CD14-positive monocyte (primary cell): Measurements from ENCODE around the gene SETD3. TPM values are rescaled to one million over a fixed set of nuclear protein-coding genes. Genes with fewer than 3 reads are reported as not detected.

Experiments
- DNase-seq, 3 donors: peaks; one replicate each; pipeline ENCODE4 v3.0.0-alpha.2; 2011 to 2022
- H2AFZ ChIP-seq: 2 replicates; pipeline ENCODE4 v1.6.0; 2012; ENCODE audit warnings: mild to moderate bottlenecking, low read depth, low read length, inconsistent platforms; ENCODE audit not compliant: insufficient read depth, poor library complexity, severe bottlenecking
- H3K27ac ChIP-seq, 2 donors: 1 replicate in 1 of 2; 2 replicates in 1 of 2; pipeline ENCODE4 v1.5.1; 2012 to 2013; ENCODE audit warnings: low read length in 2 of 2, control low read depth in 1 of 2, inconsistent platforms in 1 of 2, low read depth in 1 of 2, mild to moderate bottlenecking in 1 of 2
- H3K27me3 ChIP-seq, 2 donors: one replicate each; pipeline versions ENCODE4 v1.6.0 to v1.6.1; 2011 to 2013; ENCODE audit warnings: low read length in 2 of 2; ENCODE audit not compliant: control insufficient read depth in 2 of 2, insufficient read depth in 2 of 2
- H3K36me3 ChIP-seq, 2 donors: replicated peaks in 1 of 2; 1 replicate in 1 of 2; 2 replicates in 1 of 2; pipeline versions ENCODE4 v1.5.1 to v1.6.1; 2012 to 2013; ENCODE audit warnings: low read length in 2 of 2, control low read depth in 1 of 2, inconsistent platforms in 1 of 2, mild to moderate bottlenecking in 1 of 2; ENCODE audit not compliant: insufficient read depth in 2 of 2, control insufficient read depth in 1 of 2
- H3K4me1 ChIP-seq, 2 donors: 1 replicate in 1 of 2; 2 replicates in 1 of 2; pipeline versions ENCODE4 v1.5.1 to v1.6.1; 2012 to 2013; ENCODE audit warnings: low read length in 2 of 2, control low read depth in 1 of 2, inconsistent platforms in 1 of 2, mild to moderate bottlenecking in 1 of 2, moderate library complexity in 1 of 2; ENCODE audit not compliant: insufficient read depth in 2 of 2, control insufficient read depth in 1 of 2
- H3K4me2 ChIP-seq: replicated peaks from 2 replicates; pipeline ENCODE3; 2012; ENCODE audit warnings: low read length, moderate library complexity, mild to moderate bottlenecking; ENCODE audit not compliant: poor library complexity, severe bottlenecking; ENCODE audit errors: extremely low read depth
- H3K4me3 ChIP-seq, 3 experiments: fragments of 200-600 bp in 1 of 3; sonication (generic) in 1 of 3; replicated peaks in 1 of 3; 1 replicate in 2 of 3; 2 replicates in 1 of 3; pipeline ENCODE4 v1.5.1; 2011 to 2013; ENCODE audit warnings: low read length in 3 of 3, mild to moderate bottlenecking in 3 of 3, control low read depth in 2 of 3, low read depth in 2 of 3, inconsistent platforms in 1 of 3, moderate library complexity in 1 of 3
- H3K79me2 ChIP-seq: 2 replicates; pipeline ENCODE4 v1.6.0; 2012; ENCODE audit warnings: mild to moderate bottlenecking, control low read depth, inconsistent platforms, low read length, moderate library complexity; ENCODE audit not compliant: insufficient read depth
- H3K9ac ChIP-seq: 2 replicates; pipeline ENCODE4 v1.6.0; 2017; ENCODE audit warnings: low read length, mild to moderate bottlenecking; ENCODE audit not compliant: insufficient read depth, poor library complexity, severe bottlenecking
- H3K9me3 ChIP-seq, 2 donors: replicated peaks in 1 of 2; 1 replicate in 1 of 2; 2 replicates in 1 of 2; pipeline versions ENCODE4 v1.5.1 to v1.6.1; 2012 to 2013; ENCODE audit warnings: low read length in 2 of 2, control low read depth in 1 of 2; ENCODE audit not compliant: control insufficient read depth in 1 of 2, insufficient read depth in 1 of 2
- H4K20me1 ChIP-seq: 2 replicates; pipeline ENCODE4 v1.6.0; 2012; ENCODE audit warnings: mild to moderate bottlenecking, low read length, control low read depth, moderate library complexity; ENCODE audit not compliant: insufficient read depth
- H3K27ac Mint-ChIP-seq, 7 donors: one replicate each; pipeline ENCODE4 v1.8.0; 2020; ENCODE audit warnings: mild to moderate bottlenecking in 7 of 7, mixed read lengths in 7 of 7, moderate library complexity in 6 of 7, inconsistent platforms in 2 of 7
- H3K27me3 Mint-ChIP-seq, 3 donors: one replicate each; pipeline ENCODE4 v1.8.0; 2021 to 2022; ENCODE audit warnings: low read depth in 3 of 3, mild to moderate bottlenecking in 3 of 3, mixed read lengths in 3 of 3, moderate library complexity in 3 of 3, inconsistent platforms in 1 of 3
- H3K36me3 Mint-ChIP-seq, 2 donors: one replicate each; pipeline ENCODE4 v1.8.0; 2020; ENCODE audit warnings: mixed read lengths in 2 of 2, inconsistent platforms in 1 of 2, mild to moderate bottlenecking in 1 of 2
- H3K4me1 Mint-ChIP-seq: one replicate; pipeline ENCODE4 v1.8.0; 2020; ENCODE audit warnings: mild to moderate bottlenecking, mixed read lengths
- H3K4me3 Mint-ChIP-seq, 2 donors: one replicate each; pipeline ENCODE4 v1.8.0; 2020; ENCODE audit warnings: mild to moderate bottlenecking in 2 of 2, mixed read lengths in 2 of 2, moderate library complexity in 1 of 2
- H3K9me3 Mint-ChIP-seq, 7 donors: one replicate each; pipeline ENCODE4 v1.8.0; 2020 to 2022; ENCODE audit warnings: mixed read lengths in 7 of 7, mild to moderate bottlenecking in 6 of 7, moderate library complexity in 6 of 7, inconsistent platforms in 2 of 7
- CTCF ChIP-seq: fragments of 200-600 bp; IDR thresholded peaks from one replicate; pipeline ENCODE4 v1.8.0; 2022; ENCODE audit warnings: antibody characterized with exemption, mild to moderate bottlenecking
- WGBS: methylation state at CpG from one replicate; pipeline ENCODE4 v1.1.5; 2013; ENCODE audit warnings: missing lambda C conversion rate; ENCODE audit not compliant: insufficient coverage; 5-methylcytosine and 5-hydroxymethylcytosine counted together
- intact Hi-C, 2 donors: fragments of 100-400 bp; cut with micrococcal nuclease; formaldehyde crosslinking; loops; one replicate each; pipeline versions ENCODE4 v1.15.0 to v1.15.1; 2023
- polyA plus RNA-seq, 3 donors: library from polyadenylated mRNA; depleted of rRNA in 1 of 3; unstranded in 2 of 3; stranded (reverse) in 1 of 3; fragments of 300-500 nt in 2 of 3; fragments of >200 nt in 1 of 3; fragmentation: Illumina TruSeq in 2 of 3; gene quantifications; 1 replicate in 2 of 3; 2 replicates in 1 of 3; pipeline ENCODE4 v1.2.3, GENCODE V29; 2012 to 2021

The SETD3 gene
- polyA plus RNA-seq, 3 donors = 22.9 to 39.5 (median 38.7) TPM

DNA sequence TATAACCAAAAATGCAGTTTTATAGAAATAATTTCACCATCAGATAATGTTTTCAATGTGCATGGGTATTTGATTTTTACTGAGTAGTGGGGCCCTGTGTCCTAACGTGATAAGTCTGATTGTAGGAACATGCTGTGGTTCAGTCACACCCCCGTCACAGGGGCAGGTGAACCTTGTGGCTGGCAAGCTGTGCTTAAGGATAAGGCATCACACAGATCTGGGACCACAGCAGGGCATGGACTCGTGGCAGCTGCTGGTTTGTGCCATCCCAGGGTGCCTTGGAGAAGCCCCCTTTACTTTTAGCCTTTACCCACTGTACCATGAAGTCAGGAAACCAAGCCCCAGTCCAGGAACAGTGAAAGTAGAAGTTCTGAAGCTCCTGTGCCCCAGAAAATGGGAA is 17.2 kb upstream of the SETD3 start:
- DNase-seq = no peak
- no peaks in the 10 kb centered on the region for H3K9me3 Mint-ChIP-seq

DNA sequence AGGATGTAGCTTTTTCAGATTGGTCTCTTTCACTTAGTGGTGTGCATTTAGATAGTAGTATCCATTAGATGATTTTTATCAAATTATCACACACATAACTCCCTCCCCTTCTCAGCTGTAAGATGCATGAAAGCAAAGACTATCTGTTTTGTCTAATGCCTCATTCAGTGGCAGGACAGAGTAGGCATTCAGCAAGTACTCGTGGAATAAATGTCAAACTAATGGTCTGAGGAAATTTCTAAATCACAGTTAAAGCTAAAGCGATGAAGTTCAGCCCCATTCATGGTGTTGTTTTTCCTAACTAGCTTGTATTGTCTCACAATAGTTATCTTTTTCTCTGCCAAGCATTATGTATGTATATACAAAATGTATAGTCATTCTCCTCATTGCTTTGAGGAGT is 16.7 kb upstream of the SETD3 start:
- H2AFZ ChIP-seq = no peak overlapping the region
- H3K4me1 ChIP-seq = no peaks in the 10 kb centered on the region
- H3K9me3 Mint-ChIP-seq = no peaks in the 10 kb centered on the region
- no peak for DNase-seq
- H3K36me3 ChIP-seq = peaks cover 96 to 99% of the 10 kb centered on the region in 2 donors
- no peak overlapping the region for H3K4me3 ChIP-seq
- no peaks in the 10 kb centered on the region for H3K27me3 ChIP-seq
- no CpG with 5 or more reads among the region's 2 CpGs for WGBS
- peaks cover 63% of the 10 kb centered on the region for H4K20me1 ChIP-seq
- intact Hi-C loops = no loop called here
- no peaks in the 10 kb centered on the region for H3K4me1 Mint-ChIP-seq
- peaks cover 88 to 92% of the 10 kb centered on the region in 2 donors for H3K36me3 Mint-ChIP-seq
- no peak overlapping the region for H3K27ac ChIP-seq
- peaks cover 15% of the 10 kb centered on the region for H3K79me2 ChIP-seq
- no peaks in the 10 kb centered on the region for H3K27me3 Mint-ChIP-seq
- no peak for TF ChIP-seq CTCF
- H3K4me3 Mint-ChIP-seq = no peak overlapping the region
- no peak overlapping the region for H3K9ac ChIP-seq
- no peaks in the 10 kb centered on the region for H3K9me3 ChIP-seq
- no peak overlapping the region for H3K4me2 ChIP-seq
- no peak overlapping the region for H3K27ac Mint-ChIP-seq

More for the DNA sequence above, 17.2 kb upstream of the SETD3 start:
- no peak overlapping the region for H3K4me2 ChIP-seq
- peaks cover 58% of the 10 kb centered on the region for H4K20me1 ChIP-seq
- Mint-ChIP-seq H3K27ac (no peak overlapping the region), H3K27me3 (no peaks in the 10 kb centered on the region), H3K36me3 (peaks cover 88 to 92% of the 10 kb centered on the region in 2 donors), H3K4me1 (no peaks in the 10 kb centered on the region), H3K4me3 (no peak overlapping the region)
- no peak for TF ChIP-seq CTCF
- H3K27ac ChIP-seq = no peak overlapping the region
- intact Hi-C loops = no loop called here
- H3K4me3 ChIP-seq = no peak overlapping the region
- 96% methylated on average over 3 of the region's 3 CpGs for WGBS
- peaks cover 96 to 99% of the 10 kb centered on the region in 2 donors for H3K36me3 ChIP-seq
- no peak overlapping the region for H3K9ac ChIP-seq
- peaks cover 9% of the 10 kb centered on the region for H3K79me2 ChIP-seq
- no peaks in the 10 kb centered on the region for H3K27me3 ChIP-seq
- H2AFZ ChIP-seq = no peak overlapping the region
- H3K4me1 ChIP-seq = no peaks in the 10 kb centered on the region
- H3K9me3 ChIP-seq = no peaks in the 10 kb centered on the region
